Measurements from ENCODE around the gene YWHAB.
A peak's percentile ranks its signal among the peaks of the same experiment; 100 is the strongest.

YWHAB gene

DNA sequence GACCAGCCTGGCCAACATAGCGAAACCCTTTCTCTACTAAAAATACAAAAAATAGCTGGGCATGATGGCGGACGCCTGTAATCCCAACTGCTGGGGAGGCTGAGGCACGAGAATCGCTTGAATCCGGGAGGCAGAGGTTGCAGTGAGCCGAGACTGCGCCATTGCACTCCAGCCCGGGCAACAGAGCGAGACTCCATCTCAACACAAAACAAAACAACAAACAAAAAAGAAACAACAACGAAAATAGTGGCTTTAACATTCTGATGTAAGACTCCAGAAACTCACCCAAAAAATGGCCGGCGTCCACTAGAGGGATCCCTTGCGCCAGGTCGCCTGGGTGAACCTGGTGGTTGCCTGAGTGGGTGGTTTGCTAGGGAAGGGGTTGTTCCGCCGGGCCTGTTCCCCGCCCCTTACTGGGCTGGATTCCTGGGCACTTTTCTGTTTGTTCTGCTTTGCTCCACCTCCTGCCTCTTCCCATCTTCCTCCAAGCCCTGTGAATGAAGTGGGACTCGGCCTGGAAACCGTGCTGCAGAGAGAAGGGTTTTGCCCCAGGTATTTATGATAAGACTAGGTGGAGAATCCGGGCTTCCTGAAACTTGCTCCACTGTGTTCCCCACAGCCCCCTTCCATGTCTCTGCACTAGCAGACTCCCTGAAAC lies 25.9 kb downstream of the YWHAB start:
- DNase-seq (ENCODE audit: low read depth in 2 of 2), result peak in 1 of 2 donors; percentile 10

DNA sequence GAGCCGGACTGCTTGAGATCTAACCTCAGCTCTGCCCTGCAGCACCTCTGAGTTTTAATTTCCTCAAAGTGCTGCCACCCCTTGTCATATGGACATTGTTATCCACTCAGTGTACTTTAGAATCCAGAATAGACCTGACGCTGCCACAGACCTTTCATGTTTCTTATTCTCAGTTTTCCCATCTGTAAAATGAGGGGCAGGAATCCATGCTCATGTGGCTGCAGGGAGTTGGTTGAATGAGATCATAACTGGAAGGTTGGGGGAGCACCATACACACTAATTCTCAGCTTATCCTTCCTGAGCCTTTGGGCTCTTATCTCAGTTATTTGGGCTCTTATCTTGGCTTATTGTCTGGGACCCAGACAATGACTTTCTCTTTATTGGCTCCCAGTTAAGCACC lies 26.7 kb downstream of the YWHAB start:
- no peak for DNase-seq (ENCODE audit: low read depth in 2 of 2)

DNA sequence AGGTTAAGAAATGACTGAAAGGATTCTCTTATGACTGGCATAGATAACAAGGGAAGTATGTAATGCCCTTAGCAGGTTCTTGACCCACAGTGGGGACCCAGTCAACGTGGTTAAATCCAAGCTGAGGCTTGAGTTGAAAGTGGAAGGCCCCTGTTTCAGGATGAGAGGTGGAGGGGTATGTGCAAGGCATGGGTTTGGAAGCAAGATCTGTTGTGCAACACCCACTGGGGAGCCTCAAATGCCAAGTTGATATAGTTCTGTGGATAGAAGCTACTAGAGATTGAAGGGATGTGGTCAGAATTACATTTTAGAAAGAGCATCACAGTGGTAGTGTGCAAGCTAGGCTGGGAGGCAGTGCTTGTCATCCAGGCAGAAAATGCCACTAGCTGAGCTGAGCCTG lies 29.4 kb downstream of the YWHAB start:
- DNase-seq (ENCODE audit: low read depth in 2 of 2), result no peak

DNA sequence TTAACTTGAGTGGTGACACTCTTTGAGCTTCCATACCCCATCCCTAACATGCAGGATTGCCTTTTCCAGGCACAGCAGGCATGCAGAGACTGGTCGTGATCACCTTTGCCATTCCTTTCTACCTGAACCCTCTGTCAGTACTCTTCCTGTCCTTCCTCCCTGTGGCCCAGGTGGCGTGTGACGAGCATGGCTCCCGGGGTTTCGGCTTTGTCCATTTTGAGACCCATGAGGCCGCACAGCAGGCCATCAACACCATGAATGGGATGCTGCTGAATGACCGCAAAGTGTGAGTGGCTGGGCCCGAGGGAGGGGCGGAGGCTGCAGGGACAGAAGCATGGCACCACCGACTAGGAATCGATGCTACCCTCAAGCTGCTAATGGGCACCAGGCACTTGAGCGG lies 31.1 kb downstream of the YWHAB start:
- no peak for DNase-seq (ENCODE audit: low read depth in 2 of 2)

DNA sequence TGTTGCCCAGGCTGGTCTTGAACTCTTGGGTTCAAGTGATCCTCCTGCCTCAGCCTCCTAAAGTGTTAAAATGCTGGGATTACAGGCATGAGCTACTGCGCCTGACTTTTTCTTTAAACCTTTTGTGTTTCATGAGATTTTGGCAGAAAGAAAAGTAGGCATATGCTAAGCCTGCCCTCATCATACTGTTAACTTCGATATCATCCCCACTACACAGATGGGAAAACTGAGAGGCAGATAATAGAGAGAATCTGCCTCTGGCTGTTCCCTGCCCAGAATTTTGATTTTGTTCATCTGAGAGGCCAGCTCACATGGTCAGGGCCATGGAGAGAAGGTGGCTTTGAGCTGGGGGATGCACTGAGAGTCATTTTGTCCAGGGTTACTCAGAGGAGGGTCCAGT lies 31.9 kb downstream of the YWHAB start:
- DNase-seq (ENCODE audit: low read depth in 2 of 2), result no peak

DNA sequence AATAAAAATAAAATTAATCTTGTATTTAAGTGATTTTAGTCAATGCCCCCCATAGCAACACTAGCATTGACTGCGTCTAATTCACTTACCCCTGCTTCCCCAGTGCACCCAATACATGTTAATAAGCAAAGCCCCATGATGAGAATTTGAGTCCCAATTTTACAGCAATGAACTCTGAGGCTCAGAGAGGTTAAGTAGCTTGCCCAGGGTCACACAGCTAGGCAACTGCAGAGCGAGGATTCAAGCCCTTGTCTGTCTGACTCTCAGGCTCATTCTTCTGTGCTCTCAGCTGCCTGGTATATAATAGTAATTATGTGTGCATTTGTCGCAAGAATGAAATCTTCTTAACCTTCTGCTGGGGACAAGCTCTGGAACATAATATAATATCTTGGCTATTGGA lies 32.8 kb downstream of the YWHAB start:
- no peak for DNase-seq (ENCODE audit: low read depth in 2 of 2)

DNA sequence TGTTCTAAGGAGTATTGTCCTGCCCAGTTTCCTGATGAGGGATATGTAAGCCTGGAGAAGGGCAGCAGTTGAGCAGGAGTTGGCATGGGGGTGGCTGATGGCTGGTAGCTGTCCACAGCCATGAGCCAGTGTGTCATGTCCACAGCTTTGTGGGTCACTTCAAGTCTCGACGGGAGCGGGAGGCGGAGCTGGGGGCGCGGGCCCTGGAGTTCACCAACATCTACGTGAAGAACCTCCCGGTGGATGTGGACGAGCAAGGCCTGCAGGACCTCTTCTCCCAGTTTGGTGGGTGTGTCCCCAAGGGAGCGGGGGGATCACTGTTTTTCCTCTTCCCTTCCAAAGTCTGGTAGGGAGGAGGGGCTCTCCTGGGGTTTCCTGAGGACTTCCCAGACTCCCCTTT lies 33.3 kb downstream of the YWHAB start:
- DNase-seq (ENCODE audit: low read depth in 2 of 2), result no peak

DNA sequence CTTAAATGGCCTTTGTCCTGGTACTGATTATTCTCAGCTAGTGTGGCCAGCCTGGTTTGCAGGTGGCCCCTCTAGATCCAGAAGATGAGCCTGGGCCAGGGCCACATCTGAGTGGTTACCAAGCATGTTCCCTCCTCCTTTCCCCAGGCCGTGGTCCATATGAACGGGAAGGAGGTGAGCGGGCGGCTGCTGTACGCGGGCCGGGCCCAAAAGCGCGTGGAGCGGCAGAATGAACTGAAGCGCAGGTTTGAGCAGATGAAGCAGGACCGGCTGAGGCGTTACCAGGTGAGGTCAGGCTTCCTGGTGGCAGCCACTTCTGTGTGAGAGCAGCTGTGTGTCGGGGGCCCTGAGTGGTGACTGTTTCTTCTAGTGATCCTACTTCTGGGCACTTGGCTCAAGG lies 35.9 kb downstream of the YWHAB start:
- DNase-seq (ENCODE audit: low read depth in 2 of 2), result no peak

DNA sequence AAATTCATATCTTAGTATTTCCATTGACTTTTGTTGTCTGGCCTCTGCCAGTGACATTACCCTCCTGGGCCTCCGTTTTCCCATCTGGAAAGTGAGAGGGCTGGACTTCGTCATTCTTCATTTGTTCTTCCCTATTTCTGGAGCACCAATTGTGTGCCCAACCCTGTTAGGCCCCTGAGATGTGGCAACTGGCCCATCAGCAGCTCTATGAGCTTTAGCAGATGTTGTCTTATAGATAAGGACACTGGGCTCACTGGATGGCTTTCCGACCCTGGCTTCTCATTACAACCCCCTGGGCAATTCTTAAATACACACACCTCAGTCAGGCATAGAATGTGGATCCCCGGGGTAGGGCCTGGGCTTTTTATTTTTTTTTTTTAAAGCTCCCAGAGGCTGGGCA lies 39.0 kb downstream of the YWHAB start:
- DNase-seq (ENCODE audit: low read depth in 2 of 2), result no peak

DNA sequence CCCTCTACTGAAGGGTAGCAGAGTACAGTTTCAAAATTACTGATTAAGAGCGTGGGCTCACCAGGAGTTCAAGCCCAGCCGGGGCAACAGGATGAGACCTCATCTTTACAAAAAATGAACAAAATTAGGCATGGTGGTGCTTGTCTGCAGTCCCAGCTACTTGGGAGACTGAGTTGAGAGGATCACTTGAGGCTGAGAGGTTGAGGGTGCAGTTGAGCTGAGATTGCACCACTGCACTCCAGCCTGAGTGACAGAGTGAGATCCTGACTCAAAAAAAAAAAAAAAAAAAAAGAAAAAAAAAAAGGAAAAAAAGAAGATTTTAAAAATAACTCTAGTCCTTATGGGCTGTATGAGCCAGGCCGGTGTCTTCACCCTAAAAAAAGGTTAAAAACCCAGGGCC lies 43.1 kb downstream of the YWHAB start:
- DNase-seq (ENCODE audit: low read depth in 2 of 2), result no peak

DNA sequence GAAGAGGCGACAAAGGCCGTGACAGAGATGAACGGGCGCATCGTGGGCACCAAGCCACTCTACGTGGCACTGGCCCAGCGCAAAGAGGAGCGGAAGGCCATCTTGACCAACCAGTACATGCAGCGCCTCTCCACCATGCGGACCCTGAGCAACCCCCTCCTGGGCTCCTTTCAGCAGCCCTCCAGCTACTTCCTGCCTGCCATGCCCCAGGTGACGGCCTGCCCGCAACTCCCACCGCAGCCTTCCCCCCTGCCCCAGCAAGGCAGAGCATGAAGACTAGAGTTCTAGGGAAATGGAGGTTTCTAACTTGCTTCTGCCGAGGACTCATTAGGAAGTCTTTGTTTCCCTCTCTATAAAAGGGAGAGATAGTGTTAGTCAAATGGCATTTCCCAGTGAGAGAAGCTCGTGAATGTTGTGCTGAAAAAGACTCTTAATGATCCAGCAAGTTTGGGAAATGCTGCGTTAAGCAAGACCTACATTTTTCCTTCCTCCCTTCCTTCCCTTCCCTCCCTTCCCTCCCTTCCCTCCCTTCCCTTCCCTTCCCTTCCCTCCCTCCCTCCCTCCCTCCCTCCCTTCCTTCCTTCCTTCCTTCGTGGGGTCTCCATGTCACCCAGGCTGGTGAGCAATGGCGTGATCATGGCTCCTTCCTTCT lies 45.1 kb downstream of the YWHAB start:
- DNase-seq (ENCODE audit: low read depth in 2 of 2), result no peak

DNA sequence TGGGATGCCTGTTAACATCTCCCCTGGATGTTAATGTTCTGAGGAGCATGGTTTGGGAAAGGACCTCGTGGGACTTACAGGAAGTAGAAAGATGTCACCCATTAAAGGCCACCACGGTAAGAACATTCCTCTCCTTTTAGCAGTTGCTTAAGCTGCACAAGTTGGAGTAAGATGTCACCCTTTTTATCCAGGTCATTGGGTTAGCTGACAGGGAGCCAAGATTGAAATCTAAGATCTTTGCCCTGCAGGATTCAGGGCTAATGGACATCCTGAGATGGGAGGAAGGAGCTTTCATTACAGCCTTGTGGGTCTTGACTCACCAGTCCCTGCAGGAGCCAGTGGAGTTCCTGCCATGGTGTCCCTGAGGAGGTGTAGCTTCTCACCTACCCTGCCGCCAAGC lies 46.4 kb downstream of the YWHAB start:
- no peak for DNase-seq (ENCODE audit: low read depth in 2 of 2)

DNA sequence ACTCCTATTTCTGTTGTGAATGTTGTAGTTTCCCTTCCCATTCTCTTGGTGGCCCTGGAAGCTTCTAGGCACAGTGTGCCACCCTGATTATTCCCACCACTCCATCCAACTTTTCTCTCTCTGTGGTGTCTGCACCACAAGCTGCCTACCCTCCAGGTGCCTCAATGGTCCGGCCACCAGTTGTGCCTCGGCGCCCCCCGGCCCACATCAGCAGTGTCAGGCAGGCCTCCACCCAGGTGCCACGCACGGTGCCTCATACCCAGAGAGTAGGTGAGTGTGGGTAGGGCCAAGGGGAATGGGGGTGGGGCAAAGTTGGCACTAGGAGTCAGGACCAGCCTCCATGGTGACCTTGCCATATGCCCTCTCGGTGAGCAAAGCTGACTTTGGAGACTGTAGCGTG lies 47.4 kb downstream of the YWHAB start:
- DNase-seq (ENCODE audit: low read depth in 2 of 2), result no peak

DNA sequence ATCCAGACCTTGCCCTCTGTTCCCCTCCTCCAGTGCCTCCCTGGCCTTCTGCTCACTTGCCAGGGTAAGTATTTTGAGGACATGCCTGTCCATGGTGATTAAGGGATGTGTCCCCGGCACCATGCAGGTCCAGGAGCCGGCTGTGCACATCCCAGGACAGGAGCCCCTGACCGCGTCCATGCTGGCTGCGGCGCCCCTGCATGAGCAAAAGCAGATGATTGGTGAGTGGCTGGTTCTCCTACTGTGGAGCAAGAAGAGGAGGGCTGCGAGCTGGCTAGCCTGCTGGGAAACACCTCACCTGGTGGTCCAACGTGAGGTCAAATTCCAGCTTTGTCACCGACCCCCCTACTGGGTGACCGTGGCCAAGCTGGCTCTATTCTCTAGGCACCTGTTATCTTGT lies 51.0 kb downstream of the YWHAB start:
- no peak for DNase-seq (ENCODE audit: low read depth in 2 of 2)

DNA sequence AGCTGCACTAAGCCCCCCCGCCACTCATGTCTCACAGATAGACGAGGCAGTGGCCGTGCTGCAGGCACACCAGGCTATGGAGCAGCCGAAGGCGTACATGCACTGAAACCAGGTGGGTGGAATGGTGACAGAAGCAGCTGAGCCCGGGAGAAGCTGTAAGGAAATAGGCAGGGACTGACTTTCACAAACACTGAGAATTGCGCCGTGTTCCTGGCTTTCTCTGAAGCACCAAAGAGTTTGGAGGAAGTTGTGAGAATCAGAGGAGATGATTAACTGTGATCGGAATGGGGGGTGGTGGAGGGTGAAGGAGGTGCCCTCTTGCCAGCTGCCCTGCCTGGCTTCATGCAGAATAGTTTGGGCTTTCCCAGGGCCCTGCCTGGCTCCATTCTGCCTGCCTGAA lies 53.1 kb downstream of the YWHAB start:
- DNase-seq (ENCODE audit: low read depth in 2 of 2), result no peak

DNA sequence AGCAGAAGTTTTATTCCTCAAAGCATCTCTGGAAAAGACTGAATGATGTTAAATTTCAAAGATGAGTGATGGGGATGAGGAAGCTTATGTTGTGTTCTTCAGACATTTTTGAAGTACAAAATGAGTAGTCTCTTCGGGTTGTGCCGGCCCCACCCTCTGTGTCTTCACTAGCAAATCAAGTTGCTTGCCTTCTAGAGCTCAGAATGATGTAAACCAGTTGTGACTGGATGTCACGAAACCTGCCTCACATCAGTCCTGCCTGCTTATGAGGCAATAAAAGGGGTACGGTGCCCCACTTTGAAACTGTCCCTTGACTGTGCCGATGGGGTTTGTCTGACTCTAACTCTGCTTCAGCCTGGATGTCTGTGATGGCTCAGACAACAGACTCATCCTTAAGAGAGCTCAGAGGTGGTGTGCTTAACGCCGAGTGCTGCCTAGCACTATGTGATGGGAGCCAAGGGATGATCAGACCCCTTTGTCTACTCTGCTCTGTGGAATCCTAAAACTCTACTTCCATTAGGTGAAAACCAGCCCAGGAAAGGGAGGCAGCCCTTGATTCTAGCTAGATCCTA lies 55.7 kb downstream of the YWHAB start:
- DNase-seq (ENCODE audit: low read depth in 2 of 2), result no peak

DNA sequence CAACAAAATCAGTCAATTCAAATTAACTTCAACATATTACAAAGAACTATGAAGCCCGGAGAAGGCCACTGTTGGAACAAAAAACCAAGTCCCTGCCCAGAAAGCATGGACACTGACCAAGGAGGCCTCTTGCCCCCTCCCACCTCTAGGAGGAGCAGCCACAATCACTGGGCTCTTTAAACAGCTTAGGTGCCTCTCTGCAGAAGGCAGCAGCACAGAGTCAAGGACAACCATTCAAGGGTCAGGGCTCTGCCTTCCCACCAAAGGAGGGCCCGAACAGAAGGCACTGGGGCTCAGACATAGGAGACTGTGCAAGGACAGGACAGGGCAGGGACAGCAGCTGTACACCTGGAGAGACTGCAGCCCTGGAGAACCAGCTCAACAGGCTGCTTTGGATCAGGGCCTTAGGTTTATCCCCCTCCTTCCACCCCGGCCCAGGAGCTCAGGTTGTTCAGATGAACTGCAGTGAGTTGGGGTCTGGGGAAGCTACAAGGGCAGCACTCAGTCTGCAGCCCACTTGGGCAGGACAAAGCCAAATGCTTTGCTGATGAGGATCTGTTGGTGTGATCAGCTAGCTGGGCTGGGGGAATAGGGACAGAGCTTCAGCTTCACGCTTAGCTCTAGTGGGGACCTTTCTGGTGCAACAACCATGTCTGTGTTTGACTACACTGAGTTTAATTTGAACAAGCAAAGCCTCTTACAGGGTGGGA lies 56.9 kb downstream of the YWHAB start:
- no peak for DNase-seq (ENCODE audit: low read depth in 2 of 2)

DNA sequence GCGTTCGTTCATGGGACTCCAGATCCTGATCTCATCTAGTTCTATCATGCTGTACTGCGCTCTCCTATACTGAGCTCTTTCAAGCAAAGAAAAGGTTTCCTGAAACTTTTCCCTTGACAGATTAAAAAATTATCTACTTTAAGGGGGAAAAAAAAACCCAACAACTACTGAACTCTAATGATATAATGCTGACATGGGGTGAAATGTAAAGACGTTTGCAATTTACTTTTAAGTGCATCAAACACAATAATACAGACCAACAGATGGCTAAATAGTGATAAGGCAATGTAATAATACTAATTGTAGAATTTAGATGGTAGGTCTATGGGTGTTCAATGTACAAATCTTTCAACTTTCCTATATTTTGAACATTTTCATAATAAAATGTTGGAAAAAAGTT lies 58.3 kb downstream of the YWHAB start:
- no peak for DNase-seq (ENCODE audit: low read depth in 2 of 2)

DNA sequence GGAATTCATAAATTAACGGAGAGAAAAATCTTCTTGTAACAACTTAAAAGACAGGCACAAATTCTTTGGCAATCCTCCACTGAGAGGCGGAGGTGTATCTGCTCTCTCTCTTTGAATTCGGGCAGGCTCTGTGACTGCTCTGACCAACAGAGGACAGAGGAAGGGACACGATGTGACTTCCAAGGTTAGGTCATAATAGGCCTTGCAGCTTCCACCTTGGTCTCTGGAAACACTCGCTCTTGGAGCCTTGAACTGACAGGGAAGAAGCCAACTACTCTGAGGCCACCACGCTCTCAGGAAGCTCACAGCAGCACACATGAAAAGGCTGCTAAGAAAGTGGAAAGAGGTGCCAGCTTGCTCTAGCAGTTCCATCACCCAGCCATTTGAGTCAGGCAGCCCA lies 59.8 kb downstream of the YWHAB start:
- DNase-seq (ENCODE audit: low read depth in 2 of 2), result no peak

DNA sequence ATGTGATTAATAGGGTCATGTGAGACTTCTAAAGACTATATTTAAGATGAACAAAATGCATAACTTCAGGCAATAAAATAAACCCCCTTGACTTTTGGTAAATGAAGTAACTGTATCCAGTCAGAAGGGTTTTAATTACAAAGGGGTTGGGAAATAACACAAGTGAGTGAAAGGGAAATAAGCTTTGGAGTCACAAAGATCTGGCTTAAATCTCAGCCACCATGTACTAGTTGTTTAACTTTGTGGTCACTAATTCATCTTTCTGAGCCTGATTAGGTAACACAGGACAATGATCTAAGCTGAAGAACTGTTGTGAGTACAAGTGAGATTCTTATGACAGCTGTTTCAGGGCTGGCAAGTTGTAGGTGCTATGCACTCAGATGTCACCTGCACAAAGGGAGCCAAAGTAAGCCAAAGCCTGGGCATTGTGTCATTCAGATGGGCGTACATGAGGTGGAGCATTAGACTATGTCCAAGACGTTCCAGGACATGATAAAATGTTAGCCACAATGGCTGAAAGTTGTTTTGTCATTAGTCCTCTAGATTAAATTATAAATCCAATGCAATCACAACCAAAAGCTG lies 60.9 kb downstream of the YWHAB start:
- DNase-seq (ENCODE audit: low read depth in 2 of 2), result no peak

DNA sequence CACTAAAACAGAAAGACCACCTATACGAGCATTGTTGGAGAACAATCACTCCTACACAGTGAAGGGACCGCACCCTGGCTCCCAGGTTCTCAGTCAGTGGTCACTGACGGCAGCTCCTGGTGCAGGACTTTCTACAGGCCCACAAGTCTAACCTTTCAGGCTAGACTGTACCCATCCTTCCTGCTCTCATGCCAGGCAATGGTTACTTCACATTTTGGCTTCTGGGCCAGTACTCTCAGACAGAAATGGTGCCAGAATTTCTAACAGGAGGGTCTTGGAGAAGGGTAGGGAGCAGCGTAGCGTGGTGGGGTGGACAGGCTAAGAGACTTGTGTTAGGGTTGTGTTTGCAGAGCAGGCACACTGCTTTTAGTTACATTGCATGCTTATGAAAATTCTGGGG lies 62.6 kb downstream of the YWHAB start:
- no peak for DNase-seq (ENCODE audit: low read depth in 2 of 2)

DNA sequence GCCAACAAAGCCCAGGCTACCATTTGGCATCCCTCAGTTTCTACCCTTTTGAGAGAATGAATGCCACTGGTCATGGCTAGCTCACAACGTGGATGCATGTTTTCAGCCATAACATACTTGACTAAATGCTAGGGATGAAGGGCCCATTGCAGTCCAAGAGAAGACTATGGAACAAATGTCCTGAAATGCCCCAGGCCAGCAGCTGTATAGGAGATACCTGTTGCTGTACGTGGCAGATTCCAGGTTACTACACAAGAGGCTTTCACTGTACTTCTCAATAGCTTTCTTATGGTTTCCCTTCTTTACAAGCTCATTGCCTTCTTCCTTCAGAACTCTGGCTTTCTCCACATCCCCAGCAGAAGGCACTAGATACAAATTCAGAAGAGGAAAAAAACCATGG lies 63.0 kb downstream of the YWHAB start:
- no peak for DNase-seq (ENCODE audit: low read depth in 2 of 2)

DNA sequence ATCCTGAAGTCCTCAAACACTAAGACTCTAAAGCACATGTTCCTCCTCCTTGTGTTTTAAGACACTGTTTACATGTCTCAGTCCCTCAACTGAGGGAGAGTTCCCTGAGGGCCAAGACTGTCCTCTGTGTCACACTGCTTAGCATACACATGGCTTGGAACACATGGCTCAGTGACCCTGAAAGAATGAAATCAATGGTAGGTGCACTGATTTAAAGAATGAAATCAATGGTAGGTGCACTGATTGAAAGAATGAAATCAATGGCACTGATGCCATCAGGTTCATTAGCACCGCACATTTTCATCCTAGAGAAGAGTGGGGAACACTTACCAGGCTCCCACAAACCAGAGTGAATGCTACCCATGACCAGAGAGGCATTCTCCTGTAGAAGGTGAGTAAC lies 64.9 kb downstream of the YWHAB start:
- no peak for DNase-seq (ENCODE audit: low read depth in 2 of 2)

All from stimulated activated CD8-positive, alpha-beta memory T cell treated with anti-CD3 and anti-CD28 coated beads, Interleukin-7, amount 100 ng/mL, for 1 hour (primary cell).